ENCODE data around the gene CFD.
"Not testable (repeated sequence)": the region's sequence is repeated elsewhere in the genome, so short reads cannot be mapped to it uniquely, and the experiment has no call there.

Gene CFD

DNA sequence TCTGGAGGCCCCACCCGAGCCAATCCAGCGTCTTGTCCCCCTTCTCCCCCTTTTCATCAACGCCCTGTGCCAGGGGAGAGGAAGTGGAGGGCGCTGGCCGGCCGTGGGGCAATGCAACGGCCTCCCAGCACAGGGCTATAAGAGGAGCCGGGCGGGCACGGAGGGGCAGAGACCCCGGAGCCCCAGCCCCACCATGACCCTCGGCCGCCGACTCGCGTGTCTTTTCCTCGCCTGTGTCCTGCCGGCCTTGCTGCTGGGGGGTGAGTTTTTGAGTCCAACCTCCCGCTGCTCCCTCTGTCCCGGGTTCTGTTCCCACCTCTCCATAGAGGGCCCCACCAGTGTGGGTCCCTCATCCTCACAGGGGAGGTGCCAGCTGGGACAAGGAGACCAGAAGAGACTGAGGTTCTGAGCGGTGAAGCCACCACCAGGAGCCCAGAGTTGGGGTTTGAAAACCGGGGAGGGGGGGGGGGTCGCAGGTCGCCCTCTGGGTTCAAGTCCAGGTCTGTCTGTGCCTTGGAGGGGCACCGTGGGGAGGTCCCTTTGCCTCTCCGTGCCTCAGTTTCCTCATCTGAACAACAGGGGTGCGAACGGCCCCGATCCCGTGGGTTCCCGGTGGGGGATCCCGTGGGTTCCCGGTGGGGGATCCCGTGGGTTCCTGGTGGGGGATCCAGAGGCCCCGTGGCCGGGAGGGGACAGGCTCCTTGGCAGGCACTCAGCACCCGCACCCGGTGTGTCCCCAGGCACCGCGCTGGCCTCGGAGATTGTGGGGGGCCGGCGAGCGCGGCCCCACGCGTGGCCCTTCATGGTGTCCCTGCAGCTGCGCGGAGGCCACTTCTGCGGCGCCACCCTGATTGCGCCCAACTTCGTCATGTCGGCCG lies 7.1 kb upstream of the CFD start, which contains the start of gene ELANE:
ELANE (plus strand) TSS at position 168 of the 878 bp plus-strand sequence; CDS start at position 194, 26 bp downstream.
- DNase-seq (ENCODE audit: low read depth) = no peak

DNA sequence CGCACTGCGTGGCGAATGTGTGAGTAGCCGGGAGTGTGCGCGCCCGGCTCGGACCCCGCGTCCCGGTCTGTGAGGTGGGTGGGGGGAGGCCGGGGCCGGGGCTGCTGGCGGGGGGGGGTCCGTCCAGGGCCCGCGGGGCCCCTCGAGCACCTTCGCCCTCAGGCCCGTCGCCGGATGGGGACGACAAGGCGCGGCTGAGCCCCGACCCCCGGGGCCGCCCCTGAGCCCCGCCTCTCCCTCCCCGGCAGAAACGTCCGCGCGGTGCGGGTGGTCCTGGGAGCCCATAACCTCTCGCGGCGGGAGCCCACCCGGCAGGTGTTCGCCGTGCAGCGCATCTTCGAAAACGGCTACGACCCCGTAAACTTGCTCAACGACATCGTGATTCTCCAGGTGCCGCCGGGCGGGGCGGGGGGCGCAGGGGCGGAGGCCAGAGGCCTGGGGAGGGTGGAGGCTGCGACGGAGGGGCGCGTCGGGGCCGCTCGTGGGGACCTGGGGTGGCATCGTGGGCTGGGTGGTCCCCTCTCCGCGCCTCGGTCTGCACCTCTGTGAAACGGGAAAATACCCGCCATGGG lies 6.4 kb upstream of the CFD start:
- no peak for DNase-seq (ENCODE audit: low read depth)

DNA sequence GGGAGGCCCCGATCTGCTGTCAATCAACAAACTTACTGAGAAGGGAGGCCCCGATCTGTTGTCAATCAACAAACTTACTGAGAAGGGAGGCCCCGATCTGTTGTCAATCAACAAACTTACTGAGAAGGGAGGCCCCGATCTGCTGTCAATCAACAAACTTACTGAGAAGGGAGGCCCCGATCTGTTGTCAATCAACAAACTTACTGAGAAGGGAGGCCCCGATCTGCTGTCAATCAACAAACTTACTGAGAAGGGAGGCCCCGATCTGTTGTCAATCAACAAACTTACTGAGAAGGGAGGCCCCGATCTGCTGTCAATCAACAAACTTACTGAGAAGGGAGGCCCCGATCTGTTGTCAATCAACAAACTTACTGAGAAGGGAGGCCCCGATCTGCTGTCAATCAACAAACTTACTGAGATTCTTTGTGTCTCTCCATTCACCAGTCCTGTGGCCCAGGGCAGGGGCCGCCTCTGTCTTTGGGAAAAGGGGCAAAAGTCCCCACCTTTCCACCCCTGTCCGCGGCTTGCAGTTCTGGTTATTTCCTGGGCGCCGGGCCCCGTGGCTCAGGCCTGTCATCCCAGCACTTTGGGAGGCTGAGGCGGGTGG lies 5.7 kb upstream of the CFD start:
- not testable (repeated sequence) for DNase-seq (ENCODE audit: low read depth)

DNA sequence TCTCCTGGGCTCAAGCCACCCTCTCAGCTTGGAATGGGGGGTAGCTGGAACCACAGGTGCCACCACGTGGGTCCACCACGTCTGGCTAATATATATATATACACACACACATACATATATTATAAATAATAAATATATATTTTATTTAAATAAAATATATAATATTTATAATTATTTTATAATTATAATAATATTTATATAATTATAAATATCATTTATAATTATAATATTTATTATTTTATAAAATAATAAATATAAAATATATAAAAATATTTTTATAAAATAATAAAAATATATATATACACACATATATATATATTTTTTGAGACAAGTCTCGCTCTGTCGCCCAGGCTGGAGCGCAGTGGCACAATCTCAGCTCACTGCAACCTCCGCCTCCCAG lies 4.9 kb upstream of the CFD start:
- DNase-seq (ENCODE audit: low read depth) = no peak

DNA sequence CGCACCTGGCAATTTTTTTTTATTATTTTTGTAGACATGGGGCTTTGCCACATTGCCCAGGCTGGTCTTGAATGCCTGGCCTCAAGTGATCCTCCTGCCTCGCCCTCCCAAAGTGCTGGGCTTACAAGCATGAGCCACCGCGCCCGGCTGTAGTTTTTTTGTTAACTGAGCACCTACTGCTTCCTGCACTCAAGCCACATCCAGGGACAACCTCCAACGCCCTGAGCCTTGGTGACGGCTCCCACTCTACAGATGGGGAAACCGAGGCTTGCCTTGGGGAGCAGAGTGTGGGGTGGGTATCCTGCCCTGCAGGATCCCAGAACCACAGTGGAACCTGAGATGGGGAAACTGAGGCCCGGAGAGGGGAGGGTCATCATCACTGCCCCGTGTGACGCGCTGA lies 4.3 kb upstream of the CFD start:
- DNase-seq (ENCODE audit: low read depth) = no peak

DNA sequence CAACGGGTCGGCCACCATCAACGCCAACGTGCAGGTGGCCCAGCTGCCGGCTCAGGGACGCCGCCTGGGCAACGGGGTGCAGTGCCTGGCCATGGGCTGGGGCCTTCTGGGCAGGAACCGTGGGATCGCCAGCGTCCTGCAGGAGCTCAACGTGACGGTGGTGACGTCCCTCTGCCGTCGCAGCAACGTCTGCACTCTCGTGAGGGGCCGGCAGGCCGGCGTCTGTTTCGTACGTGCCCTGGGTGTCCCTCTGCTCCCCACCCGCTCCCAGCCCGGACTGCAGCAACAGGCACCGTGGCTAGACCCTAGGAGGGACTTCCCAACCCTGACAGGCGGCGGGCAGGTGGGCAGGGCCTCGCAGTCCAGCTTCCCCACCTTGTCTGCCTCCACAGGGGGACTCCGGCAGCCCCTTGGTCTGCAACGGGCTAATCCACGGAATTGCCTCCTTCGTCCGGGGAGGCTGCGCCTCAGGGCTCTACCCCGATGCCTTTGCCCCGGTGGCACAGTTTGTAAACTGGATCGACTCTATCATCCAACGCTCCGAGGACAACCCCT lies 3.8 kb upstream of the CFD start:
- DNase-seq (ENCODE audit: low read depth) = no peak

DNA sequence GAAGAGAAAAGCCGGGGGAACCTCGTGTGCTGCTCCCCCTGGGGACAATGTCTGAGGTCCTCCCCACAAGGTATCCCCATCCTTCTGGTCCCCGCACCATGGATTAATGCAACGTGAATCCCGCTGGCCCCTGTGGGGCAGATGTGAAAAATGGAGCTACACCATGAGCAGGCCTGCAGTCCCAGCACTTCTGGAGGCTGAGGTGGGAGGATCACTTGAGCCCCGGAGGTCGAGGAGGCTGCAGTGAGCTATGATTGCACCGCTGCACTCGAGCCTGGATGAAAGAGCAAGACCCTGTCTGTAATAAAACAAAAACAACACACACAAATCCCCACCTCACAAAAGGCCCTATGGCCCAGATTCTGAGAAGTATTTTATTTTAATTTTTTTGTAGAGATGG lies 1.2 kb upstream of the CFD start:
- no peak for DNase-seq (ENCODE audit: low read depth)

DNA sequence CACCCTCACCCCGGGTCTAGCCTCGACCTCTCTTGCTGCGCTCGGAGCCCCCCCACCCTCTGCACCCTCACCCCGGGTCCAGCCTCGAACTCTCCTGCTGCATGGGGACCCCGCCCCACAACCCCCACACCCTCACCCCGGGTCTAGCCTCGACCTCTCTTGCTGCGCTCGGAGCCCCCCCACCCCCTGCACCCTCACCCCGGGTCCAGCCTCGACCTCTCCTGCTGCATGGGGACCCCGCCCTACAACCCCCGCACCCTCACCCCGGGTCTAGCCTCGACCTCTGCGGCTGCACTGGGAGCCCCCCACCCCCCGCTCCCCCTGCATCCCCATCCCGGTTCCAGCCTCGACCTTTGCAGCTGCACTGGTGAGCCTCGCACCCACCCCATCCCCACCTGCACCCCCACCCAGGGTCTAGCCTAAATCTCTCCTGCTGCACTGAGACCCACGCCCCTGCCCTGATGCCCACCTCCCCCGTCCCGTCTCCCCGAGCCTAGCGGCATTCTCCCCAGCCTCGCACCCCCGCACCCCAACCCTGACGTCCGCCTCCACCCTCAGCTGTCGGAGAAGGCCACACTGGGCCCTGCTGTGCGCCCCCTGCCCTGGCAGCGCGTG lies 1.8 kb downstream of the CFD start:
- no peak for DNase-seq (ENCODE audit: low read depth)

DNA sequence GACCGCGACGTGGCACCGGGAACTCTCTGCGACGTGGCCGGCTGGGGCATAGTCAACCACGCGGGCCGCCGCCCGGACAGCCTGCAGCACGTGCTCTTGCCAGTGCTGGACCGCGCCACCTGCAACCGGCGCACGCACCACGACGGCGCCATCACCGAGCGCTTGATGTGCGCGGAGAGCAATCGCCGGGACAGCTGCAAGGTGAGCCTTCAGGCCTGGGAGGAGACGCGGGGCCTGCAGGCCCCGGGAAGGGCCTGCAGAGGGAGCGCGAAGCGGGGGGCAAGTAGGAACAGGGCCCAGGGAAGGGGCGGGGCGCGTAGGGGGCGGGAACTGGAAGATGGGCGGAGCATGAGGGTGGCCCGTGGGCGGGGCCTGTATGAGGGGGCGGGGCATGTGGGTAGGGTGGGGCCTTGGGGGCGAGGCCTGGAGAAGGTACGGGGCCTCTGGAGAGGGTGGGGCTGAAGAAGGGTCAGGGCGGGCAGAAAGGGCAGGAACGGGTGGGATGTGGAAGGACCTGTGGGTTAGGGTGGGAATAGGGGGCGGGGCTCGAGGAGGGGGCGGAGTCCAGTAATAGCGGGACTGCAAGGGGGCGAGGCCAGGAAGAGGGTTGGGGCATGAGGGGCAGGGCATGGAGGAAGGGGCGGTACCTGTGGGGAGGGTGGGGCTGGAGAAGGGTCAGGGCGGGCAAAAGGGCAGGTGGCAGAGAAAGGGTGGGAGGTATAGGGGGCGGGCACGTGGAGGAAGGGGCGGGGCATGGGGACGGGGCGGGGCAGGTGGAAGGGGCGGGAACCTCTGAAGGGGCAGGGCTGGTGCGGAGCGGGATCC lies 2.5 kb downstream of the CFD start:
- DNase-seq (ENCODE audit: low read depth) = peak; percentile 61

DNA sequence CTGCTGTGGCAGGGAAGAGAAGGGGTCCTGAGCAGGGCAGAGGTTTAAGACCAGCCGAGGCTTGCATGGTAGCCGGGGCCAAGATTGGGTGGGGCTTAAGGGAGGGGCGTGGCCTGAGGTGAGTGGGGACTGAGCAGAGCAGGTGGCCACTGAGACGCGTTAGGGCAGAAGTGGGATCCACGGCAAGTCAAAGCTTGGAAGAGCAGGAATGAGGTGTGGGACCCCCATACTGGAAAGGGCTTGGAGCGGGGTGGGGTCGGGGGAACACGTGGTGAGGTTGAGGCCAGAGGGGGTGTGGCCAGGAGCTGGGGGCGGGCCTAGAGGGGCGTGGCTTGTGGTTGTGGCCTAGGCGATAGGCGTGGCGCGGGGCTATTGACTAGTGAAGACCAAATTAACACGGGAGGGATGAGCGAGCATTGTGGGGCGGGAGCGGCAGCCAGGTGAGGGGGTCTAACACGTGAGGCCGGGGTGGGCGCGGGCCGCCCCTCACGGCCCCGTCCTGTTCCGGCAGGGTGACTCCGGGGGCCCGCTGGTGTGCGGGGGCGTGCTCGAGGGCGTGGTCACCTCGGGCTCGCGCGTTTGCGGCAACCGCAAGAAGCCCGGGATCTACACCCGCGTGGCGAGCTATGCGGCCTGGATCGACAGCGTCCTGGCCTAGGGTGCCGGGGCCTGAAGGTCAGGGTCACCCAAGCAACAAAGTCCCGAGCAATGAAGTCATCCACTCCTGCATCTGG lies 3.3 kb downstream of the CFD start:
- DNase-seq (ENCODE audit: low read depth) = peak; percentile 75

DNA sequence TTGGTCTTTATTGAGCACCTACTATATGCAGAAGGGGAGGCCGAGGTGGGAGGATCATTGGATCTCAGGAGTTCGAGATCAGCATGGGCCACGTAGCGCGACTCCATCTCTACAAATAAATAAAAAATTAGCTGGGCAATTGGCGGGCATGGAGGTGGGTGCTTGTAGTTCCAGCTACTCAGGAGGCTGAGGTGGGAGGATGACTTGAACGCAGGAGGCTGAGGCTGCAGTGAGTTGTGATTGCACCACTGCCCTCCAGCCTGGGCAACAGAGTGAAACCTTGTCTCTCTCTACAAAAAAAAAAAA lies 3.8 kb downstream of the CFD start:
- DNase-seq (ENCODE audit: low read depth) = no peak

DNA sequence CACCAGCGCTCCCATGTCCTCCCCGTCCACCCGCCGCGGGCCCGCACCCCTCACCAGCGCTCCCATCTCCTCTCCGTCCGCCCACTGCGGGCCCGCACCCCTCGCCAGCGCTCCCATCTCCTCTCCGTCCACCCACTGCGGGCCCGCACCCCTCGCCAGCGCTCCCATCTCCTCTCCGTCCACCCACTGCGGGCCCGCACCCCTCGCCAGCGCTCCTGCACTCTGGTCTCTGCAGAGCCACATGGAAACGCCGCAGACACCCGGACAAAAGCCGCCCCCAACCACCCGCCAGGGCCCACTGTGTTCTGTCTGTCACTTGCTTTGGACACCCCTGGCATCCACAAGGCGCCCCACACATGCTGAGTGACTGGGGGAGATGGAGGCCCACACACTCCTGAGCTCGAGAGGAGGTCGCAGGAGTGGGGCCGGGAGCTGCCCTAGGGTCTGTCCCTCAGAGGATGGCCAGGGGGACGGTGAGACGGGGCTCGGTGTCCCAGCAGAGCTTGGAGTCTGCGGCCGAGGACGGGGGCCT lies 7.4 kb downstream of the CFD start:
- DNase-seq (ENCODE audit: low read depth) = no peak

DNA sequence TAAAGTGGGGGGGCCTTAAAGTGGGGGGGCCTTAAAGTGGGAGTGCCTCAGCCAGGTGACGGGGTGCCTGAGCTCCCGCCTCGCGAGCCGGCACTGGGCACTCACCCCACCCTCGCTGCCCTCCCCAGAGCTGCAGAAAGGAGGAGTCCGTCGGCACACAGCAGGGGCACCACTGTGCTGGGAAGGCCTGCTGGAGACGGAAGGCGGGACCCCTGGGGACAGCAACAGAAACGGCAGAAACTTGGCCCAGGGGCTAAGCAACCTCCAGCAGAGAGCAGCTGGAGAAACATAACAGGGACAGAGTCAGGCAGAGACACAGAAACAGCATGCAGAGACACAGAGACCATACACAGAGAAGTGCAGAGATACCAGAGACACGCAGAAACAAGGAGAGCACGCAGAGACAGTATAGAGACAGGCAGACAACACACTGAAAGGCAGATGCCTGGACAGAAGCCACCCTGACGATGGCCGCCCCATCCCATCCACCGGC lies 7.9 kb downstream of the CFD start:
- no peak for DNase-seq (ENCODE audit: low read depth)

DNA sequence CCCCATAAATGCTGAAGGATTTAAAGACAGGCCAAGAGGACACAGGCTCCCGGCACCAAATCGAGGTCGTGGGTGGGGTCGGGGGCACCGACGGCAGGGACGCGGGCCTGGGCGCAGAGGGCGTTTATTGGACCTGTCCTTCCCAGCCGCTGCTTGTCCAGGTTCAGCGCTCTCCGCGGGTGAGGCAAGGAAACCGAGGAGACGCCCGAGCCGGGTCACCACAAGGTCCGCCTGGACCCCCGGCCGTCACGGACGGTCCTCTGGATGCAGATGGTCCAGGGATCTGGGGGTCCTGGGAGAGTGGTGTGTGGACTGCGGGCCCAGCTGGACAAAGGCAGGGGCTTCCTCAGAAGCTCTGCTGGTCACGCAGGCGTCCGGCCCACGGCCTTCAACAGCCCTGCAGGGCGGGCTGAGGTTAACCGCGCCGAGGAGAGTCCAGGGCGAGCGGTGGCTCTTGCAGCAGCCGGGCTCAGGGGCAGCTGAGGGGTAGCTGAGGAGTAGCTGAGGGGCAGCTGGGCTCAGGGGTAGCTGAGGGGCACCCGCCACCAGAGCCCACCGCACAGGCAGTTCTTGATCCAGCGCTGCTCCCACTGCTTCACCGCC lies 8.5 kb downstream of the CFD start:
- DNase-seq (ENCODE audit: low read depth) = no peak

DNA sequence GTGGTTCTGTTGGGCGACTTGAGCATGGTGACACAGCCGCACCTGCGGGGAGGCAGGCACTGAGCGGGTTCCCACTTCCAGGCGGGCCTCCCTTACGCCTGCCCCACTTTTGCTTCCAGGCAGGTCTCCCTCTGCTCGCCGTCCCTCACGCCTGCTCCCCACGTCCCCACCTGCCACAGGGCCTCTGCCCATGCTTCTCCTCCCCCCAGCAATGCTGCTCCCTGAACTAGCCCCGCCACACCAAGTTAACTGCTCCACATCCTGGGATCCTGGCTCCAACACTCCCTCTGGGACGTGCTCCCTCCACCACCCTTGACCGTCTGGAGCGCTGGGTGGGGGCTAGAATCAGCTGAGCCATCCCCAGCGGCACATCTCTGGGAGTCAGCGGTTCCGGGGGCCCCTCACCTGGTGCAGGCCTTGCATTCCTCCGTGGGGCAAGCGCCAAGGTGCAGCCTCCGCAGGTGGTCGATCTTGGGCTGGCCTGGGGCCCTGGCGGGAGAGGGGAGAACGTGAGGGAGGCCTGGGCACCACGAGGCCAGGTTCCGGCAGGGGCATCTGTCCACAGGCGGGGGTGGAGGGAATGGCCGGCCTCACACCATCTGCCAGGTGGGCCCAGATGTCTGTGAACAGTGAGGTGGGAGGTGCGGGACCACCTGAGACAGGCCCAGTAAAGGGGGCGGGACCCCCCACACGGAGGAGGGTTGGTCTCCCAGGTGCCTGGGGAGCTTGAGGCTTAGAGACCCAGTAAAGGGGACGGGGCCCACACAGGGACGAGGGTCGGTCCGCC lies 9.2 kb downstream of the CFD start:
- DNase-seq (ENCODE audit: low read depth) = no peak

DNA sequence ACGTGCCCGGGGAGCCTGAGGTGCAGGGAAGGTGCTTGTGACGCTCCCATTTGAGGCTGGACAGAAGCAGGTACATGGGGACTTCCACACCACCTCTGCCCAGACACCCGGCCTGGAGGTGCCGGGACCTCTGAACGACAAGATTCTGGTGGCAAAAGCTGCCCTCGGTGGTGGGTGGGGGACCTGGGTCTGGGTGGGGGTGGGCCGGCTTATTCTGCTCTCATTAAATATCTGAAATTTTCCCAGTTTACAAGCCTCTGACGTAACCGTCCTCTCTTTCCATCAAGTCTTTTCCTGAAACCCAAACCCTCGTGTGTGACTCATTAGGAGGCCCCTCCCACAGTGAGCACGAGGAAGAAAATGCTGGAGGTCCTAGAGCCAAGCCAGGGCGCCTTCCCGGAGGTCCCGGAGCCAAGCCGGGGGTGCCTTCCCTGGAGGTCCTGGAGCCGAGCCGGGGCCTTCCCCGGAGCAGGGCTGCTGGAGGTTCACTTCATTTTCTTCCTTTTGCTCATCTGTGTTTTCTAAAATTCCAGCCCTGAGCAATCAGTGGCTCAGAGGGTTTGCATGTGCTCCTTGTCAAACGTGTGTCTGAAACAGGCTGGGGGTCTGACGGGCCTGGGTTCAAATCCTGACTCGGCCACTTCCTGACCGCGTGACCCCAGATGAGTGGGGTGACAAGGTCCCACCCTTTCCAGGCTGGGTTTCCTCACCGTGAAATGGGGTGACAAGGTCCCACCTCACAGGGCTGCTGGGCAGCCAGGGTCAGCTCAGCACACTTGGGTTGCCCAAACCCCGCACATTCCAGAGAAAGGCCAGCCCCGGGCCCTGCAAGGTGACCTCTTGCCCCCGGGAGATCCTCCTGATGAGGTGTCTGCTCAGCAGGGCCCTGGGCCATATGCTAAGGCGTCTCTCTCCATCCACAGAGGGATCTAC lies 10.0 kb downstream of the CFD start:
- no peak for DNase-seq (ENCODE audit: low read depth)

DNA sequence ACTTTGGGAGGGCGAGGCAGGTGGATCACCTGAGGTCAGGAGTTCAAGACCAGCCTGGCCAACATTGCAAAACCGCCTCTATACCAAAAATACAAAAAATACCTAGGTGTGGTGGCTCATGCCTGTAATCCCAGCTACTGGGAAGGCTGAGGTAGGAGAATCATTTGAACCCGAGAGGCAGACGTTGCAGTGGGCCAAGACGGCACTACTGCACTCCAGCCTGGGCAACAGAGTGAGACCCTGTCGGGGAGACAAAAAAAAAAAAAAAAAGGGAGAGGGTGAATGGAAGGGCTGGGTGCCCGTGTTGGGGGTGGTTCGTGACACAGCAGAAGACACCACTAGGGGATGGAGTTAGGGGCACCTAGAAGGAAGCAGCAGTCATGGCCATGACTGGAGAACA lies 10.8 kb downstream of the CFD start:
- DNase-seq (ENCODE audit: low read depth) = no peak

DNA sequence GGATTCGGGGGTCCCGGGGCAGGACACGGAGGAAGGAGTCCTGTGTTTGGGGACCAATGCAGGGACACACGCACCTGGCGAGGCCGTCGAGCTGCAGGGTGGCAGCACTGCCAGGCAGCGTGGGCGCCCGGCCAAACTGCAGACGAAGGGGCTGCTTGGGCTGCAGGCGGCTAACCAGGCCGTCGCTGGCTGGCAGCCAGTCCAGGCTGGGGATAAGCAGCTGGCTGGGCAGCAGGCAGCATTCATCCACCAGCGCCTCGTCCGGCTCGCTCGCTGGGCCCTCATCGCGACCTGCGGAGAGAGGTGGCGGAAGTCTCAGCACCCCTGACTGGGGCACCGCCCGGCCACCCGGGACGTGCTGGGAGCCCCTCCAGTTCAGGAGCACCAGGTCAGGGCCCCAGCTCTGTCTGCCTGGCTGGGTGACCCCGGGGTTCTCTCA lies 11.5 kb downstream of the CFD start:
- DNase-seq (ENCODE audit: low read depth) = no peak
